ENCODE measurements around the gene MAB21L2.
"Not testable (repeated sequence)": the region's sequence is repeated elsewhere in the genome, so short reads cannot be mapped to it uniquely, and the experiment has no call there.

The MAB21L2 gene

DNA sequence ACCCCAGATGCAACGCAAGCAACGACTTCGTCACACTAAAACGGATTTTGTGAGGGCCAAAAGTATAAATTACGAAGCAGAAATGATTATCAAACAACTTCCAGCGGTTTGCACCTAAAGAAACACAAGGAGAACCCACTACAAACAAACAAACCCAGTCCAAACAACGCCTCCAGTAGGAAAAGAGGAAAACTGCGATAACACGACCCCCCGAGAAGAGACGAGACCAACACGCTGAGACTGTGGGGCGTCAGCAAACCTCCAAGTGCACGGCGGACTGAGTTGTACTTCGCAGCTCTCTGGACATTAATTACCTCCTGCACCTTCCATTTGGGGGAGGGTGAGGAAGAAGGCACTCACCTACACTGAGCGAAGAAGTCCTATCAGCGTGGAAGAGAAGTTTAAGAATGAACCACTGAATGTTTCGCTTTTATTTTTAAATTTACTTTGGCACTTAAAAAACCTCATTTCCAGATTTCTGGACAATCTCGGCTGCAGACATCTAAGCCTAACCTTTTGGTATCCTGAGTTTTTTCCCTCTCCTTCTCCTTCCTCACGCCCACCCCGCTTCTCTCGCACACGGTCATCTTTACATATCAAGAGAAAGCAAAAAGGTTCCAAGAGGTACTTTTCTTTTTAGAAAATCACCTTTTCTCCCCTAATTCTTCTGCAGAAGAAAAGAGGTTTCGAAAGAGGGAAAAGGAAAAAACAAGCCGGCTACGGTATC, at the start of gene MAB21L2:
TSS of gene MAB21L2 (plus strand) at position 6 of the 727 bp plus-strand sequence. CDS start 879 bp downstream, outside the sequence.
- TF ChIP-seq POLR2A (IDR thresholded peaks at IDR 0.05; ENCODE audit: low read depth, low read length) = no peak
- DNase-seq (ENCODE audit: insufficient read length, low spot score) = no peak
- no peak for FAIRE-seq

DNA sequence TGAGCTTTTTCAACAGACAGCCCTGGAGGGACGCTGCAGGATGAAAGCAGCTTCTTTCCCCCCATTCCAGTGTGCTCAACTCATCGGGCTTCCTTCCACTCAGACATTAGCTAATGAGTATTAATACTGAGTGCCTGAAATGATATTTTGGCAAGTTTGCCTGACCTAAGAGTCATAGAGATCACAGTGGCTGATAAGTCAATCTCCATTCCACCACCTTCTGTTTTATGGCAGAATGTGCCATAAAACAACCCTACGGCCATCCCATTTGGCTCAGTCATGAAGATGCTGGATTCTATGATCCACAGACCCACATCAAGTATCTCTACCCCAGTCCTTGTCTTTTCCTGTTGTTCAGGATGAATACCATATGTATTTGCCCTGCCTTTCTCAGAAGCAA, 48.3 kb upstream of the MAB21L2 start:
- DNase-seq (ENCODE audit: insufficient read length, low spot score) = no peak
- no peak for FAIRE-seq
- TF ChIP-seq POLR2A (IDR thresholded peaks at IDR 0.05; ENCODE audit: low read depth, low read length) = no peak

DNA sequence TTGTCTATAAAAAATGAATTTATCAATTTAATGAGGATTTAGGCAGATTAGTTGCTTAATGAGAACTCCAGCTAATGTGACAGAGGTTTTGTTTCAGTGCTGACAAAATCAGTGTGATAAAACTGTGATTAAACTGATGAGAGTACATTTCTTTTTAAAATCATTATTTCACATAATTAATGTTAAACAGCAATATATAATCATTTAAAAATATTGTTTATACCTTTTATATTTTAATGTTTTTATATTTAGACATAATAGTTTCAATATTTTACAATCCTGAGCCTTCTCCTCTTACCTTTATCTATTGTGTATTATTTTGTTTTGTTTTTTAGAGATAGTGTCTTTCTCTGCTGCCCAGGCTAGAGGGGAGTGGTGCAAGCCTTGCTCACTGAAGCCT, 47.1 kb upstream of the MAB21L2 start:
- DNase-seq (ENCODE audit: insufficient read length, low spot score) = no peak
- no peak for FAIRE-seq
- no peak for TF ChIP-seq POLR2A (IDR thresholded peaks at IDR 0.05; ENCODE audit: low read depth, low read length)

DNA sequence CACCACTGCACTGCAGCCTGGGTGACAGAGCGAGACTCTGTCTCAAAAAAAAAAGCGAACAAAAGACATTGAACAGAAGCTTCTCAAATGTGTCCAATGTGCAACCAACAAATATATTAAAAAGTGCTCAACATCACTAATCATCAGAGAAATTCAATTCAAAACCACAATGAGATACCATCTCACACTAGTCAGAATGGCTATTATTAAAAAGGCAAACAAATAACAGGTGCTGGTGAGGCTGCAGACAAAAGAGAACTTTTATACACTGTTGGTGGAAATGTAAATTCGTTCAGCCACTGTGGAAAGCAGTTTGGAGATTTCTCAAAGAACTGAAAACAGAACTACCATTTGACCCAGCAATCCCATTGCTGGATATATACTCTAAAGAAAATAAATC, 44.0 kb upstream of the MAB21L2 start:
- FAIRE-seq; DNase-seq (ENCODE audit: insufficient read length, low spot score): not testable (repeated sequence)

DNA sequence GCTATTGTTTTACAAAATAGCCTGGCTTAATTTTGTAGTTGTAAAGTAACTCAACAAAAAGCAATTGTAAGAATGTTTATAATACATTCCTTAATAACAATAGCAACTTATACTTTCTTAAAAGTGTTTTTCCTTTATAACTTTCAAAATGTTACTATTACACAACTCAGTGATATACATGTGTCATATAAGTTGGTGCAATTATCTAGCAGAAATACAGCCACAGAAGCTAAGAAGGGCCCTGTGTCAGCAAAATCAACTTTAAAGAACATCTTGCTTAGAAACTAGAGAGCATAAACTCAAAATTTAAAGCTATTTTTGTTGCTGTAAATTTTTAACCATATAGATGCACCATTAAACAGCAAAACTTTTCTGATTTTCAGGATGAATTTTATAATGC, 41.4 kb upstream of the MAB21L2 start:
- no peak for TF ChIP-seq POLR2A (IDR thresholded peaks at IDR 0.05; ENCODE audit: low read depth, low read length)
- no peak for DNase-seq (ENCODE audit: insufficient read length, low spot score)
- FAIRE-seq = no peak

DNA sequence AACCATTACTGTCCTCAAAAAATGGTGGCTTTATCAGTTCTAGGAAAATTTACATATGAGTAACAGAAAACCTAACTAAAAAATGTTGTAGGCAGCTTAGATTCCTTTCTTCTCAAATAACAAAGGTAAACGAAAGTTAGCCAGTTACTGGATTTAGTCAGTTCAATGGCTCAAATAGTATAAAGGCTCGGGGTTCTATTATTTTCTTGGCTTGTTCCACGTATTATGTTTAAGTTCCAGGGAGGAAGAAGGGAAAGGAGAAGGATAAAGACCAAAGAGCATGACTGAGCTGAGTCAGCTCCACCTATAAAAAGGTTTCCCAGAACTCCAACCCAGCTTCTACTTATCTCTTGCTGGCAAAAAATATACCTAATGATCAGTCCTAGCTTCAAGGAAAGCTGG, 41.0 kb upstream of the MAB21L2 start:
- FAIRE-seq (no peak), DNase-seq (ENCODE audit: insufficient read length, low spot score) (no peak)
- no peak for TF ChIP-seq POLR2A (IDR thresholded peaks at IDR 0.05; ENCODE audit: low read depth, low read length)

DNA sequence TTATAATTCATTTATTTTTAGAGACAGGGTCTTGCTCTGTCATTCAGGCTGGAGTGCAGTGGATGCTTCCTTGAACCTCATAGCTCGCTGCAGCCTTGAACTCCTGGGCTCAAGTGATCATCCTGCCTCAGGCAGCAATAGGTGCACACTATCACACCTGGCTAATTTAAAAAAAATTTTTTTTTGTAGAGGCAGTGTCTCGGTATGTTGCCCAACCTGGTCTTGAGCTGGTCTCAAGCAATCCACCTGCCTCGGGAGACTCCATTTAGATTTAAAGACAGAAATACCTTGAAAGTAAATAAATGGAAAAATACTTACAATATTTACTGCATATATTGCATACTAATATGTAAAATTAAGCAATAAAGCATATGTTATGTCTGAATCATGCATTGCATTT, 40.3 kb upstream of the MAB21L2 start:
- no peak for FAIRE-seq
- DNase-seq (ENCODE audit: insufficient read length, low spot score) = no peak
- TF ChIP-seq POLR2A (IDR thresholded peaks at IDR 0.05; ENCODE audit: low read depth, low read length) = no peak

DNA sequence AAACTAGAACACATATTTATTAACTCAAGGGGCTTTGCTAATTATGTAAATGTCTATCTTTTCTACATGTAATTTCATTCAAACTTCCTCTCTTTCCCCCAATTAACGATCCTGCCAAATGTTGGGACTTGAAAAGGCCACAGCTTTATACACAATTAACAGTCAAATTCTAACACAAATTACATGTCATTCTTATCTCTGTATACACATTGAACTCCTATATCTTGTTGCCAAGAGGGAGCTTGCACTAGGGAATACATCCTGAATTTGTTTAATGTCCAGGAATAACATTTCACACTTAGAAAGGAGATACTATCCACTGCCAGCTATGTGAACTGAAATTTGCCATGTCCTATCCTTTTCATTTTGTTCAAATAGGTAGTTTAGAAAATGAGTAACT, 38.9 kb upstream of the MAB21L2 start:
- FAIRE-seq = no peak
- no peak for DNase-seq (ENCODE audit: insufficient read length, low spot score)

DNA sequence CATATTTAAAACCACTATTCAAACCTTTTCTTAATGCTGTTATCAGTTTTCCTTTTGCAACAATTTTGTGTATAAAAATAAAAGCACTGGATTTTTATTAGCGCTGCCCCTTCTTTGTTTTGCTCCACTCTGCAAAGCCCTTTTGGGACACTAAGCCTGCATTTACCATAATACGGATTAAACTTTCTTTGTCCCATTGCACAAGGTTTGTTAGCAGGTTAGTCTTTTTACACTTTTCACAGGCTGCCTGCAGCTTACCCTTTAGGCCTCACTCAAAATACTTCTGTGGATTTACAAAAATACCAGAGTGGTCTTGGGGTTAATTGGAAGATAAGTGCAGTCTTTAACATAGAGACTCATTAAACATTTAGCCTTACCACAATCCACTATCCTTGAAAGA, 35.7 kb upstream of the MAB21L2 start:
- no peak for FAIRE-seq
- TF ChIP-seq POLR2A (IDR thresholded peaks at IDR 0.05; ENCODE audit: low read depth, low read length) = no peak
- no peak for DNase-seq (ENCODE audit: insufficient read length, low spot score)

More for the DNA sequence above, 38.9 kb upstream of the MAB21L2 start:
- TF ChIP-seq POLR2A (IDR thresholded peaks at IDR 0.05; ENCODE audit: low read depth, low read length) = no peak

DNA sequence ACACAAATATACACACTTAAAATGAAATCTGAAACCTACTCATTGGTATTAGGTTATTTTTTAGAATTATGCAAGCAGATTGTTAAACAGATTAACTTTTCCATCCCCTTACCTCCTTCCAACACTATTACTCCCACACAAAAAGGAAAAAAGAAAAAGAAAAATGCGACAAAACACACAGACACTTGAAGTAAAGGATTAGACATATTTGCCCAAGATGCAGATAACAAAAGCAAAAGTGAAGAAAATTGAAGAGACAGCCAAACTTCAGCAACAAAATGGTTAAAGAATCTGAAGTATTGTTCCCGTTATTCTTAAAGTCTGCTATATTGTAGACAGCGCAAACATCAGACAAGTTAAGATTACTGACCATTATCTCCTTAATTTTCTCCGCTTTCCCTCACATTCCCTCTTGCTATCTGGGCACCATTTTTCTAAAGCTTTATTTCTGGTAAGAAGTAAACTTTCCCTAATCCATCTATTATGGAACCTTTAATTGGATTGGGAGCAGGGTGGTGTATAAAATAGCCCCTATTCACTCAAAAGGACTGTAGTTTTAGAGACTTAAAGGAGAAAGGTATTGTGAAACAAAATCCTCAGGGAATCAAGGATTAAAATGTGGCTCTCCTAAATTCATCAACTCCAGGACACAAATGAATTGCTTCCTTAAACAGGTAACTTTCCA, 34.7 kb upstream of the MAB21L2 start:
- no peak for TF ChIP-seq POLR2A (IDR thresholded peaks at IDR 0.05; ENCODE audit: low read depth, low read length)
- DNase-seq (ENCODE audit: insufficient read length, low spot score) = no peak
- FAIRE-seq = no peak

DNA sequence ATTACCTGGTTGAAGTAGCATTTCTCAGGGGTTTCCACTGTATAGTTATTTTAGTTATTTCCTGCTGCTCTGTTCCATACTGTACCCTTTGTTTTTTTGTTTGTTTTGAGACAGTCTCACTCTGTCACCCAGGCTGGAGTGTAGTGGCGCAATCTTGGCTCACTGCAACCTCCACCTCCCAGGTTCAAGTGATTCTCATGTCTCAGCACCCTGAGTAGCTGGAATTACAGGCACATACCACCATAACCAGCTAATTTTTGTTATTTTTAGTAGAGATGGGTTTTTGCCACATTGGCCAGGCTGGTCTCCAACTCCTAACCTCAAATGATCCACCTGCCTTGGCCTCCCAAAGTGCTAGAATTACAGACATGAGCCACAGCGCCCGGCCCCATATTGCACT, 24.1 kb upstream of the MAB21L2 start:
- FAIRE-seq; DNase-seq (ENCODE audit: insufficient read length, low spot score): not testable (repeated sequence)

DNA sequence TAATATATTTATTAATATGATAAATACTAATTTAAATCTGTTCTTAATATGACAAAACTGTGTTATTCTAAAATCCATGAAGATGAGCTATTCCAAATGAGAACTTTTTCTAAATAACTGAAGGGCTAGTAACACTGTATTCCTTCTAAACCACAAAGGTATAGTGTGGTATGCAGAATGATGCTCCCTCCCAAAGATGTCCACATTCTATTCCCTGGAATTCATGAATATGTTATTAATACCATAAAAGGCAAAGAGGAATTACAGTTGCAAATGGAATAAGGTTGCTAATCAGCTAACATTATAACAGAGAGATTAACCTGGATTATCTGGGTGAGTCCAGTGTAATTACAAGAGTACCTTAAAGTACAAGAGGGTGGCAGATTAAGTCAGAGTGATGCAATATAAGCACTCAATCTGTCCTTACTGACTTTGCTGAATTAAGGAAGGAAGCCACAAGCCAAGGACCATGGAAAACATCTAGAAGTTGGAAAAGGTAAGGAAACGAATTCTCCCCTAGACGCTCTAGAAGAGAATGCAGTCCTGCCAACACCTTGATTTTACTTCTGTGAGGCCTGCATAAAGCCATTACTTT, 20.7 kb upstream of the MAB21L2 start:
- no peak for TF ChIP-seq POLR2A (IDR thresholded peaks at IDR 0.05; ENCODE audit: low read depth, low read length)
- FAIRE-seq (no peak), DNase-seq (ENCODE audit: insufficient read length, low spot score) (no peak)

DNA sequence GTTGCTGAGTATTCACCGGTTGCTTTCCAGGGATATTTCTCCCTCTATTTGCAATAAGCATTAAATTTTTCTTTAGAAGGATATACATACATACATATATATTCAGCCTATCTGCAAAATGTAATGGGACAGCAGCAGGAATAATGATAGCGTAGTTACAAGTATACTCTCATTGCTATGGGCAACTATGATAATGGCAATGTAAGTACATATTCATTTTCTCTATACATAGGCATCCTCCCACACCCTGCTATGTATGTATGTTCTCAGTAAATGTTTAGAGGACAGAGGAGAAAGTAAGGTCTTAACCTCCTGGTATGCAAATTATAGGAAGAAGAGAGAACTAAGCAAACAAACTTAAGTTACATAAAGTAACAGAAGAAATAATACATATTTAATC, 19.7 kb upstream of the MAB21L2 start:
- DNase-seq (ENCODE audit: insufficient read length, low spot score) (no peak), FAIRE-seq (no peak)
- no peak for TF ChIP-seq POLR2A (IDR thresholded peaks at IDR 0.05; ENCODE audit: low read depth, low read length)

DNA sequence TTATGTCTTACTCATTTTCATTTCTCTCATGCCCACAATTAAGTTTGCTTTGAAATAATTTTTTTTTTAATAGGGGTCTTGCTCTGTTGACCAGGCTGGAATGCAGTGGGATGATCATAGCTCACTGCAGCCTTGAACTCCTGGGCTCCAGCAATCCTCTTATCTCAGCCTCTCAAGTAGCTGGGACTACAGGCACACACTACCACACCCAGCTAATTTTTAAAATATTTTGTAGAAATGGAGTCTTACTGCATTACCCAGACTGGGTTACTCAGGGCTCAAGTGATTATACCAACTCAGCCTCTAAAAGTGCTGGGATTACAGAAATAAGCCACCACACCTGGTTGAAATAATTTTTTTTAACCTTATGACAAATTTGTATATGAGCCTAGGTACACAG, 19.2 kb upstream of the MAB21L2 start:
- no peak for TF ChIP-seq POLR2A (IDR thresholded peaks at IDR 0.05; ENCODE audit: low read depth, low read length)
- DNase-seq (ENCODE audit: insufficient read length, low spot score) = no peak
- FAIRE-seq = no peak

DNA sequence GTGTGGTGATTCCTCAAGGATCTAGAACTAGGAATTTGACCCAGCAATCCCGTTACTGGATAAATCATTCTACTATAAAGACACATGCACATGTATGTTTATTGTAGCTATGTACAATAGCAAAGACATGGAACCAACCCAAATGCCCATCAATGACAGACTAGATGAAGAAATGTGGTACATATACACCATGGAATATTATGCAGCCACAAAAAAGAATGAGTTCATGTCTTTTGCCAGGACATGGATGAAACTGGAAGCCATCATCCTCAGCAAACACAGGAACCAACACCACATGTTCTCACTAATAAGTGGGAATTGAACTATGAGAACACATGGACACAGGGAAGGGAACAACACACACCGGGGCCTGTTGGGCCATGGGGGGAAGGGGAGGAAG, 17.0 kb upstream of the MAB21L2 start:
- FAIRE-seq = not testable (repeated sequence)

More for the DNA sequence above, 17.0 kb upstream of the MAB21L2 start:
- not testable (repeated sequence) for DNase-seq (ENCODE audit: insufficient read length, low spot score)

All from H54 (cell line).